ENCODE measurements around the gene SPATA31C2.

Gene SPATA31C2

GRCh38 chr9:88106492-88106891 is 31.8 kb downstream of the SPATA31C2 start:
- TF ChIP-seq CTCF (IDR thresholded peaks at IDR 0.05; ENCODE audit: insufficient read depth, low read length), result peak; percentile 10
- TF ChIP-seq SPI1 (IDR thresholded peaks at IDR 0.05; ENCODE audit: borderline replicate concordance, low read depth), result no peak
- no peaks in the 10 kb centered on the region for H3K27me3 ChIP-seq (ENCODE audit: insufficient read depth, poor library complexity, severe bottlenecking)
- no peak for DNase-seq (ENCODE audit: low read depth in 1 of 2, low spot score in 1 of 2)
- H3K27ac ChIP-seq (replicated peaks), result no peak overlapping the region
- no peak overlapping the region for H3K4me3 ChIP-seq (replicated peaks; ENCODE audit: insufficient read depth, low read length)

GRCh38 chr9:88092797-88093331 is 45.4 kb downstream of the SPATA31C2 start:
- H3K4me3 ChIP-seq (replicated peaks; ENCODE audit: insufficient read depth, low read length), result peak overlapping the region; percentile 16
- no peaks in the 10 kb centered on the region for H3K27me3 ChIP-seq (ENCODE audit: insufficient read depth, poor library complexity, severe bottlenecking)
- H3K27ac ChIP-seq (replicated peaks), result peak overlapping the region; percentile 44
- 0 out of 2 replicates have a peak, but pooled peaks have one; percentile 20 for TF ChIP-seq POLR2AphosphoS5 (IDR thresholded peaks at IDR 0.05; ENCODE audit: low read depth)
- TF ChIP-seq CTCF (IDR thresholded peaks at IDR 0.05; ENCODE audit: insufficient read depth, low read length), result no peak
- DNase-seq (ENCODE audit: low read depth in 1 of 2, low spot score in 1 of 2), result peak; percentile 49 to 71

- Histone ChIP-seq H3K27ac (replicated peaks) (no peak overlapping the region), H3K4me3 (replicated peaks; ENCODE audit: insufficient read depth, low read length) (no peak overlapping the region), H3K27me3 (ENCODE audit: insufficient read depth, poor library complexity, severe bottlenecking) (no peaks in the 10 kb centered on the region)
- DNase-seq (ENCODE audit: low read depth in 1 of 2, low spot score in 1 of 2), result no peak
- no peak for TF ChIP-seq POLR2AphosphoS5 (IDR thresholded peaks at IDR 0.05; ENCODE audit: low read depth)
- no peak for TF ChIP-seq GABPA (IDR thresholded peaks at IDR 0.05; ENCODE audit: low read depth)
- no peak for TF ChIP-seq CTCF (IDR thresholded peaks at IDR 0.05; ENCODE audit: insufficient read depth, low read length)
- no peak for TF ChIP-seq REST (IDR thresholded peaks at IDR 0.05; ENCODE audit: insufficient replicate concordance, low read depth)
- no peak for TF ChIP-seq SPI1 (IDR thresholded peaks at IDR 0.05; ENCODE audit: borderline replicate concordance, low read depth)
Observed at GRCh38 chr9:88090151-88090581, 48.1 kb downstream of the SPATA31C2 start.

- Histone ChIP-seq H3K27me3 (ENCODE audit: insufficient read depth, poor library complexity, severe bottlenecking) (no peaks in the 10 kb centered on the region), H3K27ac (replicated peaks) (no peak overlapping the region), H3K4me3 (replicated peaks; ENCODE audit: insufficient read depth, low read length) (no peak overlapping the region)
- TF ChIP-seq REST (IDR thresholded peaks at IDR 0.05; ENCODE audit: insufficient replicate concordance, low read depth), result no peak
- TF ChIP-seq CTCF (IDR thresholded peaks at IDR 0.05; ENCODE audit: insufficient read depth, low read length), result no peak
- TF ChIP-seq POLR2AphosphoS5 (IDR thresholded peaks at IDR 0.05; ENCODE audit: low read depth), result no peak
- TF ChIP-seq GABPA (IDR thresholded peaks at IDR 0.05; ENCODE audit: low read depth), result no peak
- no peak for TF ChIP-seq SPI1 (IDR thresholded peaks at IDR 0.05; ENCODE audit: borderline replicate concordance, low read depth)
- no peak for DNase-seq (ENCODE audit: low read depth in 1 of 2, low spot score in 1 of 2)
Observed at GRCh38 chr9:88087906-88088305, 50.4 kb downstream of the SPATA31C2 start.
